Right lobe of liver (tissue), 4 donors: ENCODE data around the gene SUFU.

Experiments
- POLR2A ChIP-seq: fragments of 450-650 bp; IDR thresholded peaks from one replicate; pipeline ENCODE4 v1.6.1; 2017; ENCODE audit warnings: antibody characterized with exemption, mild to moderate bottlenecking
- TF ChIP-seq, protein P1 (sequence below), 4 donors: fragments of 200-600 bp in 3 of 4; fragments of 450-650 bp in 1 of 4; IDR thresholded peaks; one replicate each; pipeline versions ENCODE4 v1.5.1 to v1.8.0; 2016 to 2022; ENCODE audit warnings: antibody characterized with exemption in 4 of 4, mild to moderate bottlenecking in 2 of 4
- donor health status: DM: no; HTN: no; CAD: no.
- donor health status: DM: no; HTN: no; CAD: no.
- donor health status: DM: no; HTN: yes; CAD: no.

DNA sequence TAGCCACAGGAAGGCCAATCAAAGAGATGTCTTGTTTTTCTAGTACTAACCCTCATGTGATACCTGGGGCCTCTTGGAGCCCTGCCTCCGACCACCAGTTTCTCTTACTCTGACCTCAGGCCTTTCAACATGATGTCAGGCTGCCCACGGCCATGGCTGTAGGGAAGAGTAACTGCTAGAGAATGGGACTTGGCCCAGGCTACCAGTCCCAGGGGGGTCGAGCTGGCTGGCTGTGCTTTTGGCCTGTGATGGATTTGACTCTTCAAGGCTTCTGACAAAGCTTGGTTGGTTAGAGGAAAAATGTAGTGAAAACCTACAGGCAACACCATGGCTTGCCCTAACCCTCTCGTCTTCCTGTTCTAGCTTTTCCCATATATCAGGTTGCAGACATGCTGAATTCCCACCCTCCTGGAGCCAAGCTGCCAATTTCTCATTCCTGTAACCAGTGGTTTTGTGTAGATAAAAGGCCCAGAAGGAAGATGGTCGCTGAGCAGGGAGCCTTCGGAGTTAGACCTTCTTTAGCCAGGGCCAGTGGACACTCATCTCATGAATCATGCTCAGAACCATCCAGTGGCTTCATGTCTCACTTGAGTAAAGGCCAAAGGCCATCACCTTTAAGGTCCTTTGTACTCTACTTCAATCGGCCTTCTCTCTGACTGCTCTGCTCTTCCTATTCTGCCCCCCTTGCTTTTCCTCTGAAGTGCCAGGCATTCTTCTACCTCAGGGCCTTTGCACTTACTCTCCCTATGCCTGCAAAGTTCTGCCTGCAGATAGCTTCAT lies 19.7 kb downstream of the SUFU start:
- TF ChIP-seq, protein P1, sequence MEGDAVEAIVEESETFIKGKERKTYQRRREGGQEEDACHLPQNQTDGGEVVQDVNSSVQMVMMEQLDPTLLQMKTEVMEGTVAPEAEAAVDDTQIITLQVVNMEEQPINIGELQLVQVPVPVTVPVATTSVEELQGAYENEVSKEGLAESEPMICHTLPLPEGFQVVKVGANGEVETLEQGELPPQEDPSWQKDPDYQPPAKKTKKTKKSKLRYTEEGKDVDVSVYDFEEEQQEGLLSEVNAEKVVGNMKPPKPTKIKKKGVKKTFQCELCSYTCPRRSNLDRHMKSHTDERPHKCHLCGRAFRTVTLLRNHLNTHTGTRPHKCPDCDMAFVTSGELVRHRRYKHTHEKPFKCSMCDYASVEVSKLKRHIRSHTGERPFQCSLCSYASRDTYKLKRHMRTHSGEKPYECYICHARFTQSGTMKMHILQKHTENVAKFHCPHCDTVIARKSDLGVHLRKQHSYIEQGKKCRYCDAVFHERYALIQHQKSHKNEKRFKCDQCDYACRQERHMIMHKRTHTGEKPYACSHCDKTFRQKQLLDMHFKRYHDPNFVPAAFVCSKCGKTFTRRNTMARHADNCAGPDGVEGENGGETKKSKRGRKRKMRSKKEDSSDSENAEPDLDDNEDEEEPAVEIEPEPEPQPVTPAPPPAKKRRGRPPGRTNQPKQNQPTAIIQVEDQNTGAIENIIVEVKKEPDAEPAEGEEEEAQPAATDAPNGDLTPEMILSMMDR (IDR thresholded peaks at IDR 0.05): no peak
- TF ChIP-seq POLR2A: no peak
